Thyroid gland (tissue), 4 donors: ENCODE data around the gene B3GALT6. TPM values are rescaled to one million over a fixed set of nuclear protein-coding genes. Genes with fewer than 3 reads are reported as not detected.
"Not testable (repeated sequence)": the region's sequence is repeated elsewhere in the genome, so short reads cannot be mapped to it uniquely, and the experiment has no call there.

Experiments
- DNase-seq, 2 donors: peaks; one replicate each; pipeline ENCODE4 v3.0.0-alpha.2; 2019
- H3K27ac ChIP-seq, 3 donors: fragments of 200-600 bp; sonication (generic); 1 replicate in 2 of 3; 2 replicates in 1 of 3; pipeline ENCODE4 v1.5.1; 2016 to 2019; ENCODE audit warnings: mild to moderate bottlenecking in 1 of 3, moderate library complexity in 1 of 3
- H3K27me3 ChIP-seq: fragments of 200-600 bp; sonication (generic); one replicate; pipeline ENCODE4 v1.5.1; 2019
- H3K36me3 ChIP-seq, 2 donors: fragments of 200-600 bp; sonication (generic); one replicate each; pipeline ENCODE4 v1.5.1; 2016 to 2019
- H3K4me1 ChIP-seq, 2 donors: fragments of 200-600 bp; sonication (generic); one replicate each; pipeline ENCODE4 v1.5.1; 2017 to 2019
- H3K4me3 ChIP-seq, 3 donors: fragments of 200-600 bp; sonication (generic); replicated peaks in 1 of 3; 1 replicate in 2 of 3; 2 replicates in 1 of 3; pipeline ENCODE4 v1.5.1; 2016; ENCODE audit warnings: mild to moderate bottlenecking in 1 of 3
- H3K9me3 ChIP-seq: fragments of 200-600 bp; sonication (generic); one replicate; pipeline ENCODE4 v1.5.1; 2017
- POLR2A ChIP-seq, 2 donors: fragments of 450-650 bp; IDR thresholded peaks; one replicate each; pipeline ENCODE4 v1.6.1; 2017; ENCODE audit warnings: antibody characterized with exemption in 2 of 2, mild to moderate bottlenecking in 2 of 2, moderate library complexity in 1 of 2
- WGBS, 2 donors: methylation state at CpG; one replicate each; pipeline ENCODE4 v1.1.5; 2017; 5-methylcytosine and 5-hydroxymethylcytosine counted together
- intact Hi-C: fragments of 100-400 bp; cut with DNase I; formaldehyde crosslinking; loops from one replicate; pipeline ENCODE4 v1.15.1; 2023
- total RNA-seq, 4 donors: library from RNA; depleted of rRNA; stranded (reverse); fragments of >200 nt; gene quantifications; one replicate each; pipeline ENCODE4 v1.2.3, GENCODE V29; 2016
- TF ChIP-seq, protein P1 (sequence below), 6 experiments: fragments of 200-600 bp in 3 of 6; fragments of 450-650 bp in 3 of 6; sonication (generic) in 3 of 6; IDR thresholded peaks; one replicate each; pipeline ENCODE4 v1.5.1; 2016 to 2019; ENCODE audit warnings: antibody characterized with exemption in 6 of 6, mild to moderate bottlenecking in 2 of 6, inconsistent platforms in 1 of 6, moderate library complexity in 1 of 6

B3GALT6 gene
- total RNA-seq, 4 donors from 2014 or later = 18.0 to 32.2 (median 25.5) TPM

GRCh38 chr1:1185101-1185765, 46.8 kb upstream of the B3GALT6 start:
- 80 to 98% methylated on average over 7 to 25 of the region's 31 CpGs for WGBS, 2 donors
- DNase-seq = no peak

GRCh38 chr1:1187938-1188337, 44.1 kb upstream of the B3GALT6 start:
- DNase-seq = no peak
- H3K4me3 ChIP-seq = no peak overlapping the region
- no peaks in the 10 kb centered on the region for H3K36me3 ChIP-seq
- intact Hi-C loops = no loop called here
- no peak overlapping the region for H3K27ac ChIP-seq
- TF ChIP-seq POLR2A (IDR thresholded peaks at IDR 0.05) = no peak
- TF ChIP-seq, protein P1, sequence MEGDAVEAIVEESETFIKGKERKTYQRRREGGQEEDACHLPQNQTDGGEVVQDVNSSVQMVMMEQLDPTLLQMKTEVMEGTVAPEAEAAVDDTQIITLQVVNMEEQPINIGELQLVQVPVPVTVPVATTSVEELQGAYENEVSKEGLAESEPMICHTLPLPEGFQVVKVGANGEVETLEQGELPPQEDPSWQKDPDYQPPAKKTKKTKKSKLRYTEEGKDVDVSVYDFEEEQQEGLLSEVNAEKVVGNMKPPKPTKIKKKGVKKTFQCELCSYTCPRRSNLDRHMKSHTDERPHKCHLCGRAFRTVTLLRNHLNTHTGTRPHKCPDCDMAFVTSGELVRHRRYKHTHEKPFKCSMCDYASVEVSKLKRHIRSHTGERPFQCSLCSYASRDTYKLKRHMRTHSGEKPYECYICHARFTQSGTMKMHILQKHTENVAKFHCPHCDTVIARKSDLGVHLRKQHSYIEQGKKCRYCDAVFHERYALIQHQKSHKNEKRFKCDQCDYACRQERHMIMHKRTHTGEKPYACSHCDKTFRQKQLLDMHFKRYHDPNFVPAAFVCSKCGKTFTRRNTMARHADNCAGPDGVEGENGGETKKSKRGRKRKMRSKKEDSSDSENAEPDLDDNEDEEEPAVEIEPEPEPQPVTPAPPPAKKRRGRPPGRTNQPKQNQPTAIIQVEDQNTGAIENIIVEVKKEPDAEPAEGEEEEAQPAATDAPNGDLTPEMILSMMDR (IDR thresholded peaks at IDR 0.05) = no peak
- no peaks in the 10 kb centered on the region for H3K4me1 ChIP-seq
- H3K9me3 ChIP-seq = no peaks in the 10 kb centered on the region
- no peaks in the 10 kb centered on the region for H3K27me3 ChIP-seq

More at GRCh38 chr1:1185101-1185765, 46.8 kb upstream of the B3GALT6 start:
- no peaks in the 10 kb centered on the region for H3K36me3 ChIP-seq
- no peaks in the 10 kb centered on the region for H3K27me3 ChIP-seq
- no peak overlapping the region for H3K27ac ChIP-seq
- TF ChIP-seq, protein P1 (IDR thresholded peaks at IDR 0.05) = no peak
- no peak for TF ChIP-seq POLR2A (IDR thresholded peaks at IDR 0.05)
- intact Hi-C loops = no loop called here
- H3K4me1 ChIP-seq = no peaks in the 10 kb centered on the region
- H3K9me3 ChIP-seq = no peaks in the 10 kb centered on the region
- H3K4me3 ChIP-seq = no peak overlapping the region

GRCh38 chr1:1189111-1189510, 42.9 kb upstream of the B3GALT6 start:
- TF ChIP-seq, protein P1 (IDR thresholded peaks at IDR 0.05) = no peak
- TF ChIP-seq POLR2A (IDR thresholded peaks at IDR 0.05) = no peak
- no peaks in the 10 kb centered on the region for H3K27me3 ChIP-seq
- no peak for DNase-seq
- H3K36me3 ChIP-seq = no peaks in the 10 kb centered on the region
- 88 to 89% methylated on average over 5 of the region's 5 CpGs for WGBS, 2 donors
- no peak overlapping the region for H3K4me3 ChIP-seq
- no peaks in the 10 kb centered on the region for H3K4me1 ChIP-seq
- no peak overlapping the region for H3K27ac ChIP-seq
- intact Hi-C loops = no loop called here
- no peaks in the 10 kb centered on the region for H3K9me3 ChIP-seq

GRCh38 chr1:1191734-1192133, 40.3 kb upstream of the B3GALT6 start:
- Histone ChIP-seq H3K9me3 (no peaks in the 10 kb centered on the region), H3K27me3 (no peaks in the 10 kb centered on the region), H3K27ac (no peak overlapping the region), H3K4me3 (no peak overlapping the region), H3K4me1 (no peaks in the 10 kb centered on the region), H3K36me3 (no peaks in the 10 kb centered on the region)
- DNase-seq = no peak
- WGBS, 2 donors = 94 to 95% methylated on average over 11 of the region's 11 CpGs
- TF ChIP-seq, protein P1 (IDR thresholded peaks at IDR 0.05) = no peak
- TF ChIP-seq POLR2A (IDR thresholded peaks at IDR 0.05) = no peak
- intact Hi-C loops = no loop called here

GRCh38 chr1:1194723-1195122, 37.3 kb upstream of the B3GALT6 start:
- 91 to 95% methylated on average over 3 of the region's 3 CpGs for WGBS, 2 donors
- TF ChIP-seq POLR2A (IDR thresholded peaks at IDR 0.05) = no peak
- TF ChIP-seq, protein P1 (IDR thresholded peaks at IDR 0.05) = no peak
- intact Hi-C loops = no loop called here
- H3K27me3 ChIP-seq = no peaks in the 10 kb centered on the region
- DNase-seq = no peak
- H3K4me1 ChIP-seq = no peaks in the 10 kb centered on the region
- H3K36me3 ChIP-seq = no peaks in the 10 kb centered on the region
- H3K27ac ChIP-seq = no peak overlapping the region
- H3K9me3 ChIP-seq = no peaks in the 10 kb centered on the region
- H3K4me3 ChIP-seq = no peak overlapping the region

DNA sequence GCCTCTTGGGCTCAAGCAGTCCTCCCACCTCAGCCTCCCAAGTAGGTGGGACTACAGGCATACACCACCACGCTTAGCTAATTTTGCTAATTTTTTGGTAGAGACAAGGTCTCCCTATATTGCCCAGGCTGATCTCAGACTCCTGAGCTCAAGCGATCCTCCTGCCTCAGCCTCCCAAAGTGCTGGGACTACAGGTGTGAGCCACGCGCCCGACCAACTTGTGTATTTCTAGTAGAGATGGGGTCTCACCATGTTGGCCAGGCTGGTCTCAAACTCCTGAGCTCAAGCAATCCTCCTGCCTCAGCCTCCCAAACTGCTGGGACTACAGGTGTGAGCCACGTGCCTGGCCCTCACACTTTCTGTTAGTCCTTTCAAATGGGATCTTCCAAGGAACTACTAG, 36.3 kb upstream of the B3GALT6 start:
- WGBS, 2 donors = 95% methylated on average over 6 of the region's 6 CpGs
- H3K4me3 ChIP-seq, H3K9me3 ChIP-seq, intact Hi-C loops, H3K4me1 ChIP-seq, H3K36me3 ChIP-seq, DNase-seq, H3K27ac ChIP-seq, H3K27me3 ChIP-seq: not testable (repeated sequence)
